Measurements from ENCODE around the gene KRT78.

GRCh38 chr12:52806169-52806811 is 42.5 kb downstream of the KRT78 start:
- TF ChIP-seq CTCF (IDR thresholded peaks at IDR 0.05) (no peak), POLR2A (IDR thresholded peaks at IDR 0.05) (no peak)
